HG03025 (cell line): ENCODE results near the gene MCAM.

Source experiments
- ATAC-seq: cut with Tn5 transposase; IDR thresholded peaks from one replicate; pipeline ENCODE4 v1.9.1; 2021; ENCODE audit warnings: mild to moderate bottlenecking, moderate library complexity; ENCODE audit not compliant: unreplicated experiment, low FRiP score

Gene MCAM

DNA sequence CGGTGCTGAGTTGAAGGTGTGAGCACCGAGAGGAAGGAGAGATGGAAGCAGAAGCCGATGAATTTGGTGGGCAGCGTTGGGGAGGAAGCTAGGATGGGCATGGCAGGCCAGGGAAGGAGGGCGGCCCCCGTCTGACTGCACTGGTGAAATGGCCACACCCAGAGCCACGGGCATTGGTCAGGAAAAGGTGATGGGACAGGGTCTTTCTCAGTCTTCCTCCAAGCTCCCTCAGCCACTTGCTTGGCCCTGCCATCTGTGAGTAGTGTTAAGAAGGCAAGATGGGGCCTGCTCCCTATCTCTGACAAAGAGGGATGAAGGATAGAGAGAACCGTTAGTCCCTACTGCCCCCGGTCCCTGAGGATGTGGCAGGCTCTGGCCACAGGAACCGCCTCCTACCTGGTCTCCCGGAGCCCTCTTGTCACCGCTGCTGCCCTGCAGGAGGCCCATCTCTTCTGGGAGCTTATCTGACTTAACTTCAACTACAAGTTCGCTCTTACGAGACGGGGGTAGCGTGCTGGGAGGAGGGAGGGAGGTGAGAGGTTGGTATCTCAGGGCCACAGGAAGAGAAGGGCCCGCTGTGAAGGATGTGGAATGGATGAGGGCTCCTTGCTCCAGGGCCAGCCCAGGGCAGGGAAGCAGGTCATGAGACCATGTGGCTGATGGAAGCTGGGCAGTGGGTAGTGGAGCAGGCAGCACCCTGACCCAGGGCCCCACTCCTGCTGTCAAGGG lies 6.8 kb downstream of the MCAM start:
- ATAC-seq = no peak

DNA sequence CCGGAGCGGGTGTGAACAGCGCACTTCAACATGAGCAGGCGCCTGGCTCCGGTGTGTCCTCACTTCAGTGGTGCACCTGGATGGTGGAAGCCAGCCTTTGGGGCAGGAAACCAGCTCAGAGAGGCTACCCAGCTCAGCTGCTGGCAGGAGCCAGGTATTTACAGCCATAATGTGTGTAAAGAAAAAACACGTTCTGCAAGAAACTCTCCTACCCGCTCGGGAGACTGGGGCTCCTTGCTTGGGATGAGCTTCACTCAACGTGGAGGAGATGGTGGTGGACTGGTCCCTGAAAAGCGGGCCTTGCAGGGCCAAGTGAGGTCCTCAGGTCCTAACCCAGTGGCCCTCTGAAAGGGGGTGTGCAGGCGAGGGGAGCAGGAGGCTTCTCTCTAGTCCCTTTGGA lies 7.5 kb downstream of the MCAM start:
- ATAC-seq = no peak

DNA sequence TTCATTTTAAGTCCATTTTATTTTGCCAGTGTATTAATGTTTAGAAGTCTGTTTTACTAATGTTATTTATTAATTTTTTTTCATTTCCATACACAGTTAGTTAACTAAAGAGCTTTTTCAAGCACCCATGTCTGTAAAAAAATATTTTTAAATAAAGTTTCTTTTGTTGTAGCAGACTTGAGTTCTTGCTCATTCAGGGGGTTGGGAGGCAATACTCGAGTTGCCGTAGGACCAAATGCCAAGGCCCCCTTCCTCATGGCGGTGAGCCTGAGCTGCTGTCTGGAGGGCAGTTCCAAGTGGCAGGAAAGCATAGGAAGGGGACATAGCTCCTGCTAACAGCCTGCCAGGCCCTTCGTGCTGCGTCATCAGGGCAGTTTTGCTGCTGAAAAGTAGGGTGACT lies 9.0 kb downstream of the MCAM start:
- no peak for ATAC-seq

DNA sequence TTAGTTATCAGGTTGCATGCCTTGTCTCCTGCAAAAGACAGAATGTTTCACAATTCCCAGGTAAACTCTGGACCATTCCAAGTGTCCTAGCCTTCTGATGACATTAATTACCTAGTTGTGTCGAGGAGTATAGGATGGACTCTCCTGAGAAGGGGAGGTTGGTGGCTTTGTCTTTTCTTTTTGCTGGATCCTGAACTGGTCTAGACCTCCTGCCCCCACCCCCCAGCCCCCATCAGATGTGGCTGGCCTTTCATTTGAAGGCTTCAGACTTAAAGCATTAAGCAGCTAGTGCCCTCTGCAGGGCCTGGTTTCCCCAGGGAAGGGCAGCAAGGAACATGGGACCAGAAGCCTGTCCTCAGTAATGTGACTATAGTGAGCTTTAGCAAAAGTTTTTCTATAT lies 9.7 kb downstream of the MCAM start:
- ATAC-seq = no peak

DNA sequence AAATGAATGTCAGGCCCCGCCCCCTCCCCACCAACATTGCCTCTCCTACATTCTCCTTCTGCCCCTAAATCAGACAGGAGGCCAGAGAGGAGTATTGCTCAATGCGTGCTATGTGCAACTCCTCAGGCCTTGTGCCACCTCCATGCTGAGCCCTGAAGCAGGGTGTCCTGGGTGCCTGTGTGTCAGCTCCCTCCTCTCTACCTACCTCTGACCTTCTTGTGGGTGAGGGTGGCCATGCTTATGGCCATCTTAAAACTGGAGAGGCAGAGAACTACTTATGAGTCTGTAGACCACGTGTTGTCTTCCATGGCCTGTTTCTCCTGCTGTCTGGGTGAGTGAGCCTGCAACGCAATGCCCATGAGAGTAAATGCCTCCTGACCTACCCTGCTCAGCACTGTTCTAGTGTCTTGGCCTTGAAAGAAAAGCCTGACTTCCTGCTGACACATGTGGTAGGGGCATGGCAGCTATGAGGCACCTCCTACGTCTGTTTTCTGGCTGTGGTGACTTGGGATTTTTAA lies 10.5 kb downstream of the MCAM start:
- no peak for ATAC-seq

DNA sequence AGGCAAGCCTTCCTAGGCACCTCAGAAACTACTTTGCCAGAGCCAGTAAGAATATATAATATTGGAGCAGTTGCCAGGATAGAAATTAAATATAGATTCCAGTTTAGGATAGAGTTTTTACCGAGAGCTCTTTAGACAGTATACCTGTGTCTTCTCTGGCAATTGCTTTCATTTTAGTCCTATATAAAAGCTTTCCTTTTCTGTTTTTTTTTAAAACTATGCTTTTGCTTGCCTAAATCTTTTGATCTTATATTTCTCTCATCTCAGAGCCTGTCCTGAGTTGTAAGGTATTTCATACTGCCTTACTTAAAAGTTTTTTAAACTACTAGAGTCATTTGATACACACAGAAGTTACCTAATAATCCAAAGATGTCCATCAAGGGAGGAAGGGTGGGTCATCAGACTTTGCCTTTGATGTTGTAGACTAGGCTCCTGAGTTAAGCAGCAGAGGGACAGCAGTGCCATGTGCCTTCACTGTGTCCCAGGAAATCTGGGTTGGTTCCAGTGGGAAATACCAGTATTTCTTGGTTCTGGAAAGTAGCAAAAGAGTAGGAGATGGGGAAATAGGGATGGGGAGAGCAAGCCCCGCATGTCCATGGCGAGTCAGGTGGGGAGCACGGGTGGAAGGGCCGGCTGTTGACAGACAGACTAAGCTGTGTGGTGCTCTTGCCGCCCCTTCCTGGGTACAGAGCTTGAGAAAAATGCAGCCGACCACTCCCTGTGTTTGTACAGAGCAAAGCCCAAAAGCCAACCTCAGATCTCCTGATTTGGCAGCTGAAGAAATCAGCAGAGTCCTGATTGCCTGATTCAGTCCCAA lies 11.2 kb downstream of the MCAM start:
- ATAC-seq = no peak

DNA sequence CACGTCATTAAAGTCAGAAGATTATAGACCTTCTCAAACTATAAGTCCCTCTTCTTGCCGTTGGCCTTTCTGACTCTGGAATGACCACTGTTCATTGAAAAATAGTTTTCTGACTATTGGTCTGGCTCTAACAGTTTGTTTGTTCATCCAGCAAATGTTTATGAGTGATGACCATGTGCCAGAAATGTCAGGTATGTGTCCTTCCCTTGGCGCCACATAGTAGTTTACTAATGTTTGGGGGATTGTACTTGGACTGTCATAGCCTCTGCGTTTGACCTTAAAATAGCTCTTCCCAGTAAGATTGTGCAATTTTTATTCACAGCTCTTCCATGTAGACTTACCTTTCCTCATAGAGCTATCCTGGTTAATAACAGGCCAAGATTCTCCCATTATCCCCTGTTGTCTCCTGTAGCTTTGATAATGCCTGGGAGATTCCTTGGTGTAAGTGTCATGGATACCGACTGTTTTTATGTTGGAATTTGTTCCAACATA lies 13.7 kb downstream of the MCAM start:
- ATAC-seq = no peak

DNA sequence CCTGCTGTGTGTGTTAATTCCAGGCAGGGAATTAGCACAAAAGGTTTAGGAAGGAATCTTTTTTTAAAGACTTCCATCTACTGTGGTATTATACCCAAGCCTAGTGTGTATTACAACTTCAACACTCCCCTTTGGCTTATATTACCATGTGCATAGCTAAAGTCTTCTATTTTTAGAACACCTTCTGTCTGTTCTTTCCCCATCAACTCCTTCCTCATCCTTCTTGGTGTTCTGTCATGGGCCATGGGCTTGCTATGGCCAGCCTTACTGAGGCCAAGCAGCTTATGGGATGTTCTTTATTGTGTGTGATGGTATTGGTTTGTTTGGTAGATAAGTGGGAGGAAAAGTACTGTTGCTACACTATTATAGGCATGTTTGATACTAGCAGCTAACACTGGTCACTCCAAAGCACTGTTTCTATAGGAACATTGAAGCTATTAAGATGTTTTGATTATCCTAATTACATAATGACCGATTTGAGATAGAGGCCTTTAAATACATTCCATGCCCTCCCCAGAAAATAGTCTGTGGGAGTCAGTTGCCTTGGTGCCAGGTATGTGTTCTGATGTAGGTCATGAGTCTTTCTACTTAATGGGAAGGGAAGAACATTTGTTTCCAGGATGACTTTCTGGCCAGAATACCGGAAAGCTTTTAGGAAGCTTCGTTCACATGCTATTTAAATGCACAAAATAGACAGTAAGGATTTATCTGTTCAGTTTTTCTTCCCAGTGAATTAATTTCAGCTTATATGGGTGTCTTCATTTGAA lies 16.5 kb downstream of the MCAM start:
- ATAC-seq = no peak

DNA sequence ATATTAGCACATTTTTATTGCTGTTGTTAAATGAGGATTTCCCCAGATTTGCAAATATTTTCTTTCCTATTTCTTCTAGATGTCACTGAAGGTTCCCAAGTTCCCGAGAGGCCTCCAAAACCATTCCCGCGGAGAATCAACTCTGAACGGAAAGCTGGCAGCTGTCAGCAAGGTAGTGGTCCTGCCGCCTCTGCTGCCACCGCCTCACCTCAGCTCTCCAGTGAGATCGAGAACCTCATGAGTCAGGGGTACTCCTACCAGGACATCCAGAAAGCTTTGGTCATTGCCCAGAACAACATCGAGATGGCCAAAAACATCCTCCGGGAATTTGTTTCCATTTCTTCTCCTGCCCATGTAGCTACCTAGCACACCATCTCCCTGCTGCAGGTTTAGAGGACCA lies 17.5 kb downstream of the MCAM start:
- ATAC-seq = no peak

DNA sequence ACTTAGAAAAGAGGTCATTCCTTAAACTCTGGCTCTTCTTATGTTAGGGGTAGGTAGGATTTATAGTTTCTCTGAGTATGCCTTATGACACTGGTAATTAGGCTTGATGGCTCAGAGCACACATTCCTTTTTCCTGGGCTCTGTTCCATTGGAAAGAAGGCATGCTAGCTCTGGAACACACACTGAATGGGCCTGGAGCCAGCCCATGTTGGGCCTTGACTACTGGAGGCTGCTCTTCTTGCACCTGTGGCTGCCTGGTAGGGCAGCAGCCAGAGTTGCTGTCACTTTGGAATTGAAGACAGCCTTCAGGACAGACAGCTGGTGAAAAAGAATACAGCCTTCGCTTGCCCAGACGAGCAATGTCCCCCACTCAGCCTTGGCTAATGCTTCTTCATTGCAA lies 18.2 kb downstream of the MCAM start:
- no peak for ATAC-seq

DNA sequence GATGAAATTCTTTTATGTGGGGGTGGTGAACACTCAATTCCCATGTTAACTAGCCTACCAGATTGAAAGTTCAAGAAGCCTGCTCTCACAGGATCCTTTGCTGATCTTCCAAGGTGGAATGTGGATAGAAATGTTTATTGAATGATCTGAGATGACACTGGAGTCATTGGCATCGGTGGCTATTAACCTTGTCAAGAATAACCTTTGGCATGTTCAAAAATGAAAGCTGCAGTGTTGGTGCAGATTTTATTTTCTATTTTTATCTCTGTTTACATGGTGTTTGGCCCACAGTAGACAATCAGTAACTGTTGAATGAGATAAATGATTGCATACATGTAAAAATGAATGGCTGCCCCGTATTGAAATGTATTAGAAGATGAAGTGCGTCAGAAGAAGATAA lies 19.0 kb downstream of the MCAM start:
- no peak for ATAC-seq

DNA sequence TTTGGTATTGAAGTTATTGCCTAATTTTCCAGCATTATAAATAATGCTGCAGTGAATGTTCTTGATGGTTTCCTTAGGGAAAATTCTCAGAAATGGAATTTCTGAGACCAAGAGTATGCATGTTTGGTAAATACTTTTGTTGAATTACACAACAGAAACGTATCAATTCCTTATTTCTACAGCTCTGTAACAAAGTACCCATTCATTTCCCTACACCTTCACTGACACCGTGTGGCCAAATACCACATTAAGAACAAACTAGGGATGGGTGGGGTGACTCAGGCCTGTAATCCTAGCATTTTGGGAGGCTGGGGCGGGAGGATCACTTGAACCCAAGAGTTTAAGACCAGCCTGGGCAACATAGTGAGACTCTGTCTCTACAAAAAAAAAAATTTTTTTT lies 21.8 kb downstream of the MCAM start:
- no peak for ATAC-seq

DNA sequence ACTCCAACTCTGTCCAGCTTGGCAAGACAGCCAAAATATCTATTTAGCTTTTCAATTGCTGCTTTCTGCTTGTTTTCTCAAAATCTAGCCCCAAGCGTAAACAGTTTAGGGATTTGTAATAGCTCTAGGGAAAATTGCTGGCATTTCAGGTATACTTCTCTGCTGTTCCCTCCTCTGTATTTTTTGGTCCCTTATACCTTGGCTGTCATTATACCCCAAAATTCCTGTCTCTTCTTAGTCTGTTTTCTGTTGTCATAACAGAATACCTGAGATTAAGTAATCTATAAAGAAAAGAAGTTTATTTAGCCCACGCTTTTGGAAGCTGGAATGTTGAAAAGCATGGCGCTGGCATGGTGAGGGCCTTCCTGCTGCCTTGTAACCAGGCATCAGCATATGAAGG lies 23.5 kb downstream of the MCAM start:
- ATAC-seq = no peak

DNA sequence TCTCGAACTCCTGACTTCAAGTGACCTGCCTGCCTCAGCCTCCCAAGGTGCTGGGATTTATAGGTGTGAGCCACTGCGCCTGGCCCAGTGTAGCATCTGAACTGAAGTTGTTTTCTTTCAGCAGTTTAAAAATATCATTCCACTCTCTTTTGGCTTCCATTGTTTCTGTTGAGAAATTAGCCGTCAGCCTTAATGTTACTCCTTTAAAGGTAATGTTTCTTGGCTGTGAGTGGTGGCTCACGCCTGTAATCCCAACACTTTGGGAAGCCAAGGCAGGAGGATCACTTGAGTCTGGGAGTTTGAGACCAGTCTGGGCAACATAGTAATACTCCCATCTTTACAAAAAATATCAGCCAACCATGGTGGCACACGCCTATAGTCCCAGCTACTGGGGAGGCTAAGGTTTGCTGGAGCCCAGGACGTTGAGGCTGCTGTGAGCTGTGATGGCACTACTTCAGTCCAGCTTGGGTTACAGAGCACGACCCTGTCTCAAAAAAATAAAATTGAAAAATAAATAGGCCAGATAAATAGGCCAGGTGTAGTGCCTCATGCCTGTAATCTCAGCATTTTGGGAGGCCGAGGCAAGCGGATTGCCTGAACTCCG lies 25.9 kb downstream of the MCAM start:
- no peak for ATAC-seq

DNA sequence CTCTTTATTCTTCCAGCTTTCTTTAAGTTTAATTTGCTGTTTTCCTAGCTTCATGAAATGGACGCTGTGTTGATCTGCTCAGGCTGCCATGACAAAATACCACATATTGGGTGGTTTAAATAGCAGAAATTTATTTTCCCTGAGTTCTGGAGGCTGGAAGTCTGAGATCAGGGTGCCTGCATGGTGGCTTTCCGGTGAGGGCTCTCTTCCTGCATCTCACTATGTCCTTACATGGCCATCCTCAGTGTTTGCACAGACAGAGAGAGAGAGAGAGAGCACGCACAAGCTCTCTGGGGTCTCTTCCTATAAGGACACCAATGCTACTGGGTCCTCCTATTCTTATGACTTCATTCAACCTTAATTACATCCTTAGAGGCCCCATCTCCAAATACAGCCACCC lies 28.7 kb downstream of the MCAM start:
- ATAC-seq = no peak

DNA sequence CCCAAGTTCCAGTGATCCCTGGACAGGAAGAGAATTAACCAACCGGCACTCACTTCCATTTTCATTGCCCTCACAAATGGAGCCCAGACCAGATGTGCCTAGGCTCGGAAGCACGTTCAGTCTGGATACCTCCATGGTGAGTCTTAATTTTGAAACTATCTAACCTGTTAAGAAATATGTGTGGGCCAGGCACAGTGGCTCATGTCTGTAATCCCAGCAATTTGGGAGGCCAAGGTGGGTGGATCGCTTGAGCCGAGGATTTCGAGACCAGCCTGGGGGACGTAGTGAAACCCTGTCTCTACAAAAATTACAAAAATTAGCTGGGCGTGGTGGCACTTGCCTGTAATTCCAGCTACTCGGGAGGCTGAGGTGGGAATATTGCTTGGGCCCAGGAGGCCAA lies 31.5 kb downstream of the MCAM start:
- no peak for ATAC-seq

DNA sequence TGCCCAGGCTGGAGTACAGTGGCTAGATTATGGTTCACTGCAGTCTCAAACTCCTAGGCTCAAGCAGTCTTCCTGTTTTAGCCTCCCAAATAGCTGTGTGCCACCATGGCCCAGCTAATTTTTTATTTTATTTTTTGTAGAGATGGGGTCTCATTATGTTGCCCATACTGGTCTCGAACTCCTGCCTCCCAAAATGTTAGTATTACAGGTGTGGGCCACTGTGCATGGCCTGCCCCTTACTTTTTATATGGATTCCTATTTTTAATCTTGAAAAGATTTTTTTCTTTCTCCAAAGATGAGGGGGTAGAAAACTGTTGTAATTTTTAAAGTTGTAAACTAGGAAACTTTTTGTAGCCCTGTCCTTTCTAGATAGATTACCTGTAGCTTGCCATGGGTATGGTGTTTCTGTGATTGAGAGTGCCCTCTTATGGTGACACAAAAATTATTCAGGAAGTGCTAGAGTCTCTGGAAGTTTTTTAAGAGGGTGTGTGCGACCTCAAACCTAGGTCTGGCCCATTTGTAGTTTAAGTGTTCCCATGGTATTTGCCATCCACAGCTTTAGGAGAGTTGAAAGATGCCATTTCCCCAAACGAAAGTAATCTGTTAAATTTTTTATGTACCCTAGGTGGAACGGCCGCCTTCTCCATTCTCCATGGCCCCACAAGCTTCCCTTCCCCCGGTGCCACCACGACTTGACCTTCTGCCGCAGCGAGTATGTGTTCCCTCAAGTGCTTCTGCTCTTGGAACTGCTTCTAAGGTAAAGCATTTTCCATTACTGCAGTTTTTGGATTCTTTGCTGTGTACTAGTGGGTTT lies 32.4 kb downstream of the MCAM start:
- ATAC-seq = no peak

DNA sequence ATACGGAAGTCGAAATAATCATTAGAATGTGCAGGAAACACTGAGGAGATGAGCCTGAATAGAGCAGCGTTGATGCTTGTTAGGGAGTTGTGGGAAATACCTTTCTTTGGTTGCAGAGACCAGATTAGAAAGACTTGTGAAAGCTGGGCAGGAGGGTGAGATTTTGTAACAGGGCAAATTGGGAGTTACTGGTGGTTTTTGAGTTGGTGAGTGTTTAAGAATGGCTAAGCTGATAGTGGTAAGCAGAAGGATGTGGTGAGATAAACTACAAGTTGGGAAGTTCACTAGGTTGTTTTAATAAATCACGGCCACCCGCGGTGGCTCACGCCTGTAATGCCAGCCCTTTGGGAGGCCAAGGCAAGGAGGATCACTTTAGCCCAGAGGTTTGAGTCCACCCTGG lies 34.4 kb downstream of the MCAM start:
- ATAC-seq = no peak

DNA sequence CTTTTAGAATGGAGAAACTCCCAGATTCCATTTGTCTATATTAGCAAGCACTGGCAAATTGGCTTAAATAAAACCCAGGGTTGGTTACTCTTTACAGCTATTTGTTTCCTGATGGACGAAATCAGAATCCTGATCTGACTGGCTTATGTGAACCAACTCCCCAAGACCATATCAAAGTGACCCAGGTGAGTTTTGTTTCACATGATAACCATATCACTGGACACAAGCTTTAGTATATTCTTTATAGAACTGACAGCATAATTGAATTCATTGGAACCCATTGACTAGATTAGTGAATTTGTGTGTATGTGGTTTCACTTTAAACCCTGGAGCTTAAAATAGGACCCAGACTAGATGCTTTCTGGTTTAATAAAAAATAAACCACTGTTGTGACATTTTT lies 39.3 kb downstream of the MCAM start:
- ATAC-seq = no peak

DNA sequence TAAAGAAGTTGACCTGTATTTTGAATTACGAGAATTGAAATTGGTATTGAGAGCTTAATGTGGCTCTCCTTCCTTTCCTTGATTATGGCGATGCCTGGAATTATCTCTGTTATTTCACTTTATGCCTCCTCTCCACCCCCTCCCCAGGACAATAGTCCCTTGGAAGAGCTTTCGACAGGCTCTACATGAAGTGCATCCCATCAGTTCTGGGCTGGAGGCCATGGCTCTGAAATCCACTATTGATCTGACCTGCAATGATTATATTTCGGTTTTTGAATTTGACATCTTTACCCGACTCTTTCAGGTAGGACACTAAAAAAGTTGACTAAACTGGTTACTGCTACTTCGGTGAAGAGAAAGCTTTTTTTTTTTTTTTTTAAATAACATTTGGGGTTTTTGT lies 43.2 kb downstream of the MCAM start:
- no peak for ATAC-seq
